GM19035 (cell line): ENCODE measurements around the gene ONECUT2.

Experiments used
- ATAC-seq: cut with Tn5 transposase; IDR thresholded peaks from one replicate; pipeline ENCODE4 v1.9.1; 2021; ENCODE audit not compliant: unreplicated experiment

ONECUT2 gene

DNA sequence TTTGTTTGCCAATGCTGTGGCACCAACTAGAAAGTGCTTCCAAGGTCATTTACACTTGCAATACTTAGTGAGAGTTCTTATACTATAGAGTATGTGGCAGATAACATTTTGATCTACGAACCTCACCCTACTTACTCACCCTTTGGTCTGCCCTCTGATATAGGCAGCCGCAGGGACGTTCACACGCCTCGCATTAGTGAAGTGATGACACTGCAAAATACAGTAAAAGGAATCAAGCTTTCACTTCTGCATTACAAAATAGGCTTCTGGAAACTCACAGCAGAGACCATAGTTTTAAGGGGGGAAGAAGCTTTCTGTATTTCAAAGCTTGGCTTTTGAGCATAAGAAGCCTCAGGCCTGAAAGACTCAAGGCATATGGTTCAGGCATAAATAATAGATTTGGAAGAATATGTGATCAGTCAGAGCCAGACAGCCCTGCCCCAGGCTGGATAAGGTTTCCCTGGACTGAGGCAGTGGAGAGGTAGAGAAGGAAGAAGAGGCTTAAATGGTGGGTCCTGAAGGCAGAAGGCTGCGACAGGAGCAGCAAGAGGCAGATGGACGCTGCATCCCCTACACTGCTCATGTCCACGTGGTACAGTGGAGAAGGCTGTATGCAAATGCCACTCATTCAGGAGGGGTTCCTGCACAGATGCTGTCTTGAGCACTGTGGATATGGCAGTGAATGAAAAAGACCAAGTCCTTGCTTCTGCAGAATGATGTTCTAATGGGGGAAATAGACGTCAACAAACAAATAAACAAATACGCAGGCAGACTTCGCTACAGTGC, 88.2 kb downstream of the ONECUT2 start:
- ATAC-seq = no peak

DNA sequence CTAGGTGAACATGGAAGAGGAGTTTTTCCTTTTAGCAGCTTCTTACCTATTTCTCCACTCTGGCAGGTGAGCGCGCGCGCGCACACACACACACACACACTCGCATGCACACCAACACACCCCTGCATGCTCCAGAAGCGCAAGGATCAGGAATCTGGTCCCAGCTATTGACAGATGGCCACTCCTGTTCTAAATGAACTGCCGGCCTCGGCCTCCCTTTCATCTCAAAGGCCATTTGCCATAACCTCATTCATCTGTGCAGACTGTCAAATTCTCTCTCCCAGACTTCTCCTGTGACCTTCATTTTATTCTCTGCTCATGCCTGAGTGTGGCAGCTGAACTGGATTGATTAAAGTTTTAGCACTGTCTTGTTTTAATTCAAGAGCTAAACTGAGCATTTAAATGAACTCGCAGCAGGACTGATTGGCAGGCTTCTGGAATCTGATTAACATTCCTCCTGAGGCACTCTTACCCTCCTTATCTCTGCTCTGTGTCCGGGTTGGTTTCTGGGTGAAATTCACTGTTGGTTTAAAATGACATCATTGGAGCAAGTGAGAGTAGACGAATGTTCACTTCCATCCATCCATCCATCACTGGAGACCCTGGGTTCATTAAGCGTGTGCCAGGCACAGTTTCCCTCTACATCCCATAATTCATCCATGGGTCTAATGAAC, 92.5 kb downstream of the ONECUT2 start:
- no peak for ATAC-seq

DNA sequence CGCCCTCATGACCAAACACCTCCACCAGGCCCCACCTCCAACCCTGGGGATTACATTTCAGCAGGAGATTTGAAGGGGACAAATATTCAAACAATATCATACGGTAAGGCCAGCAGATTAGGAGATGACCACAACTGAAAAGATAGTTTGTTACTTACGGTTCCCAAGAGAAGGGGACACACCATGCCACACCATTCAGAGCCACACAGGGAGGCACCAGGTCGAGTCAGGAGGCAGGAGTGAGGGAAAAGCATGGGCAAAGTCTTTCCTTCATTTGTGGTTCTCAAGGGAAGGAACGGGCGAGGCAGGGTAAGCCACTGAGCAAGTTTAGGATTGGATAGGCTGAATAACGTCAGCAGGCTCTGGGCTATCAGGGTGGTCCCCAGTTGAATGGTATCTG, 94.0 kb downstream of the ONECUT2 start:
- ATAC-seq = no peak

DNA sequence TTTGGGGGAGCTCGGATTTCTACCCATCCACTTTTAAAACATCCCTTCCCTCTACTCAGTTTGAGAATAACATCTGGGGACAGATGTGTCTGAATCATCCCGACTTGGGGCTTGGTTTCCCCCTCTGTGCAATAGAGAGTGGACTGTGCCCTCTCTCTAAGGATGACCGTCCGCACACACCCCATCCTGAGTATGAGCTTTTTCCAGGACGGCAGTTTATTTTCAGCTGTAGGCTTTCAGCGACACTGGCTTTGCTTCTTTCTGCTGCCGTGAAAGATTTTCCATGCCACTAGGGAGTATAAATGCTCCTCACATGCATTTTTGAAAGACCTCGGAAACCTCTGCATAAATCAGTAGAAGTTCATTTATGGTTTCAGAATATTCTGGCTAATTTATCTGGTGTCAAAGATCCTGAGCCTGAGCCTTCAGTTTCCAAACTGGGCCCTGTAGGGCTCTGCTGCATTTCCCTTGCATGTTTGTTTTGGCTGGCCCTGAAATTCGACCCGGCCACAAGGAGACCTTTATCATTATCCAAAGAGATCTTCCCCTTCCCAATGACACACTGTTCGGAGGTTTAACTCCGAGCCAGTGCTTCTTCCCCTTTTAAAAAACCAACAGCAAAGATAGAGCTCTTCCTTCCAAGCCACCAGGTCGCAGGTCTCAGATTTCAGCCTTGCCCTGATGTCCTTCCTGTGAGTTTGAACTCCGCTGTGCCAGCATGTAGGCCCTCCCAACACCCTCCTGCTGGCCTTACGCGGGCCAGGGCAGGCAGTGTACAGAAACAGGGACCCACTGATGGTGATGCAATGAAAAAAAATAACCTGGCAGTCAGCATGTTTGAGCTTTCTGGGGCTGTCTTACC, 98.1 kb downstream of the ONECUT2 start:
- ATAC-seq = no peak

DNA sequence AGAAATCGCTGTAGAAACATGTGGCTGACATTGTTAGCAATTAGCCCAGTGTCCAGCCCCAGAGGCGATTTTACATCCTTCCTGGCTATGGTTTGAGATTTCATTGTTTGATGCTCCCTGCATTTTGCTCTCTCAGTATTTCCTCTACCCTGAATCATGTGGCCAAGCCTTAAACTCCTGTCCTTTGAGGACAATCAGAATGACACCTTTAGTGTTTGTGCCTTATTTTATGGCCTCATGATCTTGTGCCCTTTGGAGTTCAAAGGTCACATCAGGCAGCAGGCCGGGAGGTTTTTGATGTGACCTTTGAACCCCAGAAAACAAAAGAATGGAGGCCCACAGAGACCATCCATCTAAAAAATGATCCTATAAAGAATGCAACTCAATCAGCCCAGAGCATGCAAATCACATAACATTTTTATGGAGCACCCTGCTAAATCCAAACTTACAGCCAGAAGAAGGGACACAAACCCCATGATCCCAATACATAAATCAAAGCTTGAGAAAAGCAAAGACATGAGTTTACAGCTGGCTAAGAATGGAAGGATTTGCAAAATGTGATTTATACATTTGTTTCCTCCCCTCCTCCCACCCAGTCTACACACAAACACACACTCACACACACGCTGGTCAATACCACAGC, 98.8 kb downstream of the ONECUT2 start:
- no peak for ATAC-seq

DNA sequence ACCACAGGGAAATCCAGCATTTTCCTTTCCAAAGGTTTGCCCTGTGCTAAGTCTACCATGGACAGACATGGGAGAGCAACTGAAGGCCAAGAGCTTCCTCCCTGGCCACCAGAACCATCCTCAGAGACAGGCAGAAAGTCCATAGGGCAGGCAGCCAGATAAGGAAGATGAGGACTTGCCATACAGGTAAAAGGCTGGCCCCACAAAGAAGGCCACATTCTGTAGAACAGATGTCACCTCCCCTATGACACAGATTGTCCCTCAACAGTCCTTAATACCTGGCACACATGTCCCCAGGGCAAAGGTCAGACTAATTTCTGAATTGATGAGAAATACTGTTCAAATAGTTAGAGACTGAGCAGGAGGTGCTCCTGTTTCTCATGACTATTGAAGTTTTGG, 99.3 kb downstream of the ONECUT2 start:
- ATAC-seq = no peak

DNA sequence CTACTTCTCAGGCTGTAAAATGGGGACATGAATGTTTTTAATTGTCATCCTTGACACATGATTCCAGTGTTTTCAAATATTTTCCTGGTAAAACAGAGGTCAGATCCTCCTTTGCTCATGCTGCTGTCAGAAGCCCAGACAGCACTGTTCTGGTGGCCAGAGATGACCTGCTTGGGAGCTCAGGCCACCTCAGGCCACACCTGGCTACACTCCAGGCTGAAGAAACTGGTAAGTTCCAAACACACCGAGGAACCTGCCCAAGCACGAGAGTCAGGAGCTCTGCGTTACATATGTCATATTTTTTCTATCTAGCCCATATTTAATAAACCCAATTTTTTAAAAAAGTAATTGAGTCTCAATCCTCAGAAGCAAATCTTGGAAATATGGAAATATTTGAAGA, 103.4 kb downstream of the ONECUT2 start:
- no peak for ATAC-seq

DNA sequence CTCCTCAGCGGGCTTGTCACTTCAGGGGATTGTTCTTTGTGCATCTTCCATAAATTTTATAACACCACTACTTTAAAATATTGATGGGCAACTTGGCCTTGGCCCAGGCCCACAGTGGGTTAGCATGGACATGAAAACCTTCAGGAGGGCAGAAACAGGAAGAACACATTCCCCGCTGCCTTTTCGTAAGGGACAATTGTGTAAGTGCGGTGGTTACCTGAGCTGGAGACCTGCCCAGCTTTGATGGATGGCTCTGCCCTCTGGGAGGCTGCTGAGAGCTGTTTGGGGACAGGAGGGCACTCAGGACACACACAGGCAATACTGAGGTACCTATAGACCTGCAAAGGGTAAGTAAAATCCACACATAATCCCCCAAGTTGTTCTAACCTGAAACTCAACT, 104.5 kb downstream of the ONECUT2 start:
- no peak for ATAC-seq
